Measurements from ENCODE around the gene GNAS. TPM values are rescaled to one million over a fixed set of nuclear protein-coding genes. Genes with fewer than 3 reads are reported as not detected.

Gene GNAS
- total RNA-seq, 2 donors from 2014 or later = 1,246 to 1,267 TPM

DNA sequence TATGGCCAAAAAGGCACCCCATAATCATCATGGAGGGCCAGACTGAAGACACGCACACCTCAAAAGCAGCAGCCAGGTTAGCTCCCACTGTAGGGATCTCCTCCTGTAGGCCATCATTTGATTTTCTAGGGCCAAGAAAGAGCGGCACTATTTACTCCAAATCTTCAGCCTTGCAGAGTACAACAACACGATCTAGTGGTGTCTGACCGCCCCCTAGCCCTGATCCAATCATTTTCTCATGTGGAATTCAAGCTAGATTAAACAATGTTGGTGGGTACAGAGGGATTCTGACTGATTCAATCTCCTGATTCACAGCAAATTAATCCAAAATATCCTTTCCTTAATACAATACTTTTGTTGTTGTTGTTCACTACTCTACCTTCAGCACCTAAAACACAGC, 14.3 kb upstream of the GNAS start:
- TF ChIP-seq, protein P1, sequence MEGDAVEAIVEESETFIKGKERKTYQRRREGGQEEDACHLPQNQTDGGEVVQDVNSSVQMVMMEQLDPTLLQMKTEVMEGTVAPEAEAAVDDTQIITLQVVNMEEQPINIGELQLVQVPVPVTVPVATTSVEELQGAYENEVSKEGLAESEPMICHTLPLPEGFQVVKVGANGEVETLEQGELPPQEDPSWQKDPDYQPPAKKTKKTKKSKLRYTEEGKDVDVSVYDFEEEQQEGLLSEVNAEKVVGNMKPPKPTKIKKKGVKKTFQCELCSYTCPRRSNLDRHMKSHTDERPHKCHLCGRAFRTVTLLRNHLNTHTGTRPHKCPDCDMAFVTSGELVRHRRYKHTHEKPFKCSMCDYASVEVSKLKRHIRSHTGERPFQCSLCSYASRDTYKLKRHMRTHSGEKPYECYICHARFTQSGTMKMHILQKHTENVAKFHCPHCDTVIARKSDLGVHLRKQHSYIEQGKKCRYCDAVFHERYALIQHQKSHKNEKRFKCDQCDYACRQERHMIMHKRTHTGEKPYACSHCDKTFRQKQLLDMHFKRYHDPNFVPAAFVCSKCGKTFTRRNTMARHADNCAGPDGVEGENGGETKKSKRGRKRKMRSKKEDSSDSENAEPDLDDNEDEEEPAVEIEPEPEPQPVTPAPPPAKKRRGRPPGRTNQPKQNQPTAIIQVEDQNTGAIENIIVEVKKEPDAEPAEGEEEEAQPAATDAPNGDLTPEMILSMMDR (conservative IDR thresholded peaks at IDR 0.05) = peak; percentile 29
- no peak overlapping the region for H3K4me3 ChIP-seq (ENCODE audit: low read length)
- H3K9ac ChIP-seq (ENCODE audit: extremely low read depth, low read length, poor library complexity, severe bottlenecking) = no peak overlapping the region
- no peaks in the 10 kb centered on the region for H3K4me1 ChIP-seq (ENCODE audit: control insufficient read depth, insufficient read depth, low read length)
- no peaks in the 10 kb centered on the region for H3K9me3 ChIP-seq (ENCODE audit: control insufficient read depth, low read length)
- no peak overlapping the region for H3K27ac Mint-ChIP-seq
- 84 to 100% methylated on average over 1 to 4 of the region's 4 CpGs for WGBS, 2 experiments (ENCODE audit: insufficient coverage in 1 of 2, insufficient read length in 1 of 2)
- H3K27me3 Mint-ChIP-seq (ENCODE audit: insufficient read depth) = peaks cover 44% of the 10 kb centered on the region
- no peak overlapping the region for H3K4me3 Mint-ChIP-seq
- peaks cover 45% of the 10 kb centered on the region for H3K27me3 ChIP-seq (ENCODE audit: control insufficient read depth, insufficient read depth, low read length, poor library complexity, severe bottlenecking)
- peaks cover 12% of the 10 kb centered on the region for H3K4me1 Mint-ChIP-seq
- H3K27ac ChIP-seq (ENCODE audit: low read depth, low read length) = no peak overlapping the region
- H3K36me3 ChIP-seq (ENCODE audit: control insufficient read depth, insufficient read depth, low read length) = peaks cover 31% of the 10 kb centered on the region
- peaks cover 30% of the 10 kb centered on the region for H3K36me3 Mint-ChIP-seq (ENCODE audit: low read depth)
- no peak for DNase-seq
- H3K9me3 Mint-ChIP-seq = no peaks in the 10 kb centered on the region

DNA sequence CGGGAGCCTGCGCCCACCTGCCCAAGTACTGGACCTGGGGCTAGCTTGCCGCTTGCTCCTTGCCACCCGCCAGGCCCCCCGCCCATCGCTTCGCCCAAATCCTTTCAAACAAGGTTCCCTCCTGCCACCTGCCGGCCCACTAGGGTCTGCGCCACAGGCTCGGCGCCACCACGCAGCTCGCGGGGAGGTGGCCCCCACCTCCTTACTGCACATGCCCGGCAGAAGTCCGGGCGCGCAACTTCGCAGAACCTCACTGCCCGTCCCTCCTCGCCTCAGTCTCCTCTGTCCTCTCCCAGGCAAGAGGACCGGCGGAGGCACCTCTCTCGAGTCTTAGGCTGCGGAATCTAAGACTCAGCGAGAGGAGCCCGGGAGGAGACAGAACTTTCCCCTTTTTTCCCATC, 13.0 kb upstream of the GNAS start:
- peaks cover 24% of the 10 kb centered on the region for H3K4me1 Mint-ChIP-seq
- Histone ChIP-seq H3K4me1 (ENCODE audit: control insufficient read depth, insufficient read depth, low read length) (no peaks in the 10 kb centered on the region), H3K27me3 (ENCODE audit: control insufficient read depth, insufficient read depth, low read length, poor library complexity, severe bottlenecking) (peaks cover 58% of the 10 kb centered on the region), H3K4me3 (ENCODE audit: low read length) (peak overlapping the region; percentile 66), H3K36me3 (ENCODE audit: control insufficient read depth, insufficient read depth, low read length) (peaks cover 26% of the 10 kb centered on the region), H3K27ac (ENCODE audit: low read depth, low read length) (no peak overlapping the region), H3K9ac (ENCODE audit: extremely low read depth, low read length, poor library complexity, severe bottlenecking) (no peak overlapping the region), H3K9me3 (ENCODE audit: control insufficient read depth, low read length) (no peaks in the 10 kb centered on the region)
- H3K27ac Mint-ChIP-seq = no peak overlapping the region
- 40 to 73% methylated on average over 15 to 27 of the region's 27 CpGs for WGBS, 2 experiments (ENCODE audit: insufficient coverage in 1 of 2, insufficient read length in 1 of 2)
- H3K27me3 Mint-ChIP-seq (ENCODE audit: insufficient read depth) = peaks cover 53% of the 10 kb centered on the region
- TF ChIP-seq, protein P1 (conservative IDR thresholded peaks at IDR 0.05) = peak; percentile 77
- peak; percentile 84 for DNase-seq
- H3K9me3 Mint-ChIP-seq = no peaks in the 10 kb centered on the region
- peaks cover 30% of the 10 kb centered on the region for H3K36me3 Mint-ChIP-seq (ENCODE audit: low read depth)
- H3K4me3 Mint-ChIP-seq = peak overlapping the region; percentile 56

DNA sequence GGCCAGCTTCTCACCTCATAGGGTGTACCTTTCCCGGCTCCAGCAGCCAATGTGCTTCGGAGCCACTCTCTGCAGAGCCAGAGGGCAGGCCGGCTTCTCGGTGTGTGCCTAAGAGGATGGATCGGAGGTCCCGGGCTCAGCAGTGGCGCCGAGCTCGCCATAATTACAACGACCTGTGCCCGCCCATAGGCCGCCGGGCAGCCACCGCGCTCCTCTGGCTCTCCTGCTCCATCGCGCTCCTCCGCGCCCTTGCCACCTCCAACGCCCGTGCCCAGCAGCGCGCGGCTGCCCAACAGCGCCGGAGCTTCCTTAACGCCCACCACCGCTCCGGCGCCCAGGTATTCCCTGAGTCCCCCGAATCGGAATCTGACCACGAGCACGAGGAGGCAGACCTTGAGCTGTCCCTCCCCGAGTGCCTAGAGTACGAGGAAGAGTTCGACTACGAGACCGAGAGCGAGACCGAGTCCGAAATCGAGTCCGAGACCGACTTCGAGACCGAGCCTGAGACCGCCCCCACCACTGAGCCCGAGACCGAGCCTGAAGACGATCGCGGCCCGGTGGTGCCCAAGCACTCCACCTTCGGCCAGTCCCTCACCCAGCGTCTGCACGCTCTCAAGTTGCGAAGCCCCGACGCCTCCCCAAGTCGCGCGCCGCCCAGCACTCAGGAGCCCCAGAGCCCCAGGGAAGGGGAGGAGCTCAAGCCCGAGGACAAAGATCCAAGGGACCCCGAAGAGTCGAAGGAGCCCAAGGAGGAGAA, 12.3 kb upstream of the GNAS start:
- Histone ChIP-seq H3K27ac (ENCODE audit: low read depth, low read length) (no peak overlapping the region), H3K9ac (ENCODE audit: extremely low read depth, low read length, poor library complexity, severe bottlenecking) (no peak overlapping the region), H3K36me3 (ENCODE audit: control insufficient read depth, insufficient read depth, low read length) (peaks cover 30% of the 10 kb centered on the region), H3K4me3 (ENCODE audit: low read length) (peak overlapping the region; percentile 66), H3K4me1 (ENCODE audit: control insufficient read depth, insufficient read depth, low read length) (no peaks in the 10 kb centered on the region), H3K27me3 (ENCODE audit: control insufficient read depth, insufficient read depth, low read length, poor library complexity, severe bottlenecking) (peaks cover 61% of the 10 kb centered on the region), H3K9me3 (ENCODE audit: control insufficient read depth, low read length) (no peaks in the 10 kb centered on the region)
- Mint-ChIP-seq H3K36me3 (ENCODE audit: low read depth) (peaks cover 30% of the 10 kb centered on the region), H3K4me1 (peaks cover 24% of the 10 kb centered on the region), H3K9me3 (no peaks in the 10 kb centered on the region), H3K4me3 (peak overlapping the region; percentile 56), H3K27me3 (ENCODE audit: insufficient read depth) (peaks cover 53% of the 10 kb centered on the region), H3K27ac (peak overlapping the region; percentile 52)
- peak; percentile 66 for DNase-seq
- WGBS, 2 experiments (ENCODE audit: insufficient coverage in 1 of 2, insufficient read length in 1 of 2) = 50 to 62% methylated on average over 38 to 67 of the region's 67 CpGs
- TF ChIP-seq, protein P1 (conservative IDR thresholded peaks at IDR 0.05) = no peak
